ENCODE data around the gene QSOX1.

The QSOX1 gene

GRCh38 chr1:180231936-180232335 lies 77.3 kb downstream of the QSOX1 start:
- TF ChIP-seq JUND (IDR thresholded peaks at IDR 0.05; ENCODE audit: low read depth) = no peak
- peak; percentile 35 to 54 for DNase-seq (ENCODE audit: low read depth in 1 of 2, low spot score in 1 of 2)
- in situ Hi-C loops (cut with HindIII; ENCODE audit: low pct_unique_long_range_greater_than_20kb, low sequenced_read_pairs) = no loop called here

- in situ Hi-C loops (cut with HindIII; ENCODE audit: low pct_unique_long_range_greater_than_20kb, low sequenced_read_pairs) = no loop called here
- no peak for TF ChIP-seq JUND (IDR thresholded peaks at IDR 0.05; ENCODE audit: low read depth)
- DNase-seq (ENCODE audit: low read depth in 1 of 2, low spot score in 1 of 2) = no peak
These were observed 77.9 kb downstream of the QSOX1 start for GRCh38 chr1:180232521-180233043.

GRCh38 chr1:180233191-180234011 lies 78.7 kb downstream of the QSOX1 start:
- TF ChIP-seq JUND (IDR thresholded peaks at IDR 0.05; ENCODE audit: low read depth) = no peak
- no peak for DNase-seq (ENCODE audit: low read depth in 1 of 2, low spot score in 1 of 2)
- in situ Hi-C loops (cut with HindIII; ENCODE audit: low pct_unique_long_range_greater_than_20kb, low sequenced_read_pairs) = no loop called here

- in situ Hi-C loops (cut with HindIII; ENCODE audit: low pct_unique_long_range_greater_than_20kb, low sequenced_read_pairs) = no loop called here
- DNase-seq (ENCODE audit: low read depth in 1 of 2, low spot score in 1 of 2) = no peak
These were observed 79.9 kb downstream of the QSOX1 start for GRCh38 chr1:180234369-180235076.

GRCh38 chr1:180235077-180235501 lies 80.4 kb downstream of the QSOX1 start:
- in situ Hi-C loops (cut with HindIII; ENCODE audit: low pct_unique_long_range_greater_than_20kb, low sequenced_read_pairs) = no loop called here
- DNase-seq (ENCODE audit: low read depth in 1 of 2, low spot score in 1 of 2) = no peak
- no peak for TF ChIP-seq JUND (IDR thresholded peaks at IDR 0.05; ENCODE audit: low read depth)

More at GRCh38 chr1:180234369-180235076, 79.9 kb downstream of the QSOX1 start:
- TF ChIP-seq JUND (IDR thresholded peaks at IDR 0.05; ENCODE audit: low read depth) = no peak

- in situ Hi-C loops (cut with HindIII; ENCODE audit: low pct_unique_long_range_greater_than_20kb, low sequenced_read_pairs) = no loop called here
- DNase-seq (ENCODE audit: low read depth in 1 of 2, low spot score in 1 of 2) = no peak
- no peak for TF ChIP-seq JUND (IDR thresholded peaks at IDR 0.05; ENCODE audit: low read depth)
These were observed 81.0 kb downstream of the QSOX1 start for GRCh38 chr1:180235502-180236239.

GRCh38 chr1:180236698-180237509 lies 82.2 kb downstream of the QSOX1 start:
- no peak for DNase-seq (ENCODE audit: low read depth in 1 of 2, low spot score in 1 of 2)
- TF ChIP-seq JUND (IDR thresholded peaks at IDR 0.05; ENCODE audit: low read depth) = no peak
- in situ Hi-C loops (cut with HindIII; ENCODE audit: low pct_unique_long_range_greater_than_20kb, low sequenced_read_pairs) = no loop called here

- no peak for TF ChIP-seq JUND (IDR thresholded peaks at IDR 0.05; ENCODE audit: low read depth)
- no peak for DNase-seq (ENCODE audit: low read depth in 1 of 2, low spot score in 1 of 2)
- in situ Hi-C loops (cut with HindIII; ENCODE audit: low pct_unique_long_range_greater_than_20kb, low sequenced_read_pairs) = no loop called here
These were observed 83.3 kb downstream of the QSOX1 start for GRCh38 chr1:180237869-180238476.

- TF ChIP-seq JUND (IDR thresholded peaks at IDR 0.05; ENCODE audit: low read depth) = no peak
- in situ Hi-C loops (cut with HindIII; ENCODE audit: low pct_unique_long_range_greater_than_20kb, low sequenced_read_pairs) = no loop called here
- no peak for DNase-seq (ENCODE audit: low read depth in 1 of 2, low spot score in 1 of 2)
These were observed 84.0 kb downstream of the QSOX1 start for GRCh38 chr1:180238675-180239074.

- in situ Hi-C loops (cut with HindIII; ENCODE audit: low pct_unique_long_range_greater_than_20kb, low sequenced_read_pairs) = no loop called here
- TF ChIP-seq JUND (IDR thresholded peaks at IDR 0.05; ENCODE audit: low read depth) = no peak
- DNase-seq (ENCODE audit: low read depth in 1 of 2, low spot score in 1 of 2) = no peak
These were observed 84.8 kb downstream of the QSOX1 start for GRCh38 chr1:180239145-180240096.

Measured in T47D (cell line).